A673 (cell line): Measurements from ENCODE around the gene OR2M7.

ENCODE experiments used
- EZH2 ChIP-seq: fragments of 200-600 bp; sonication (generic); IDR thresholded peaks from 2 replicates; pipeline ENCODE4 v1.6.1; 2017; ENCODE audit warnings: borderline replicate concordance, low read depth, mild to moderate bottlenecking, mixed read lengths, antibody characterized with exemption, low read length; ENCODE audit not compliant: poor library complexity, severe bottlenecking
- TF ChIP-seq, protein P1 (sequence below): fragments of 300-800, 200-600 bp; sonication (generic); conservative IDR thresholded peaks from 2 replicates; pipeline ENCODE4 v1.5.1; 2017; ENCODE audit warnings: low read depth, mild to moderate bottlenecking, antibody characterized with exemption, low read length, moderate library complexity, mixed read lengths

- TF ChIP-seq, protein P1, sequence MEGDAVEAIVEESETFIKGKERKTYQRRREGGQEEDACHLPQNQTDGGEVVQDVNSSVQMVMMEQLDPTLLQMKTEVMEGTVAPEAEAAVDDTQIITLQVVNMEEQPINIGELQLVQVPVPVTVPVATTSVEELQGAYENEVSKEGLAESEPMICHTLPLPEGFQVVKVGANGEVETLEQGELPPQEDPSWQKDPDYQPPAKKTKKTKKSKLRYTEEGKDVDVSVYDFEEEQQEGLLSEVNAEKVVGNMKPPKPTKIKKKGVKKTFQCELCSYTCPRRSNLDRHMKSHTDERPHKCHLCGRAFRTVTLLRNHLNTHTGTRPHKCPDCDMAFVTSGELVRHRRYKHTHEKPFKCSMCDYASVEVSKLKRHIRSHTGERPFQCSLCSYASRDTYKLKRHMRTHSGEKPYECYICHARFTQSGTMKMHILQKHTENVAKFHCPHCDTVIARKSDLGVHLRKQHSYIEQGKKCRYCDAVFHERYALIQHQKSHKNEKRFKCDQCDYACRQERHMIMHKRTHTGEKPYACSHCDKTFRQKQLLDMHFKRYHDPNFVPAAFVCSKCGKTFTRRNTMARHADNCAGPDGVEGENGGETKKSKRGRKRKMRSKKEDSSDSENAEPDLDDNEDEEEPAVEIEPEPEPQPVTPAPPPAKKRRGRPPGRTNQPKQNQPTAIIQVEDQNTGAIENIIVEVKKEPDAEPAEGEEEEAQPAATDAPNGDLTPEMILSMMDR: no peak
- TF ChIP-seq EZH2: no peak
Observed at GRCh38 chr1:248303324-248303723, 21.0 kb downstream of the OR2M7 start, which contains the start of gene OR2T12.
